HG03025 (cell line): ENCODE data around the gene SRSF10.

ENCODE experiments used
- ATAC-seq: cut with Tn5 transposase; IDR thresholded peaks from one replicate; pipeline ENCODE4 v1.9.1; 2021; ENCODE audit warnings: mild to moderate bottlenecking, moderate library complexity; ENCODE audit not compliant: unreplicated experiment, low FRiP score

The SRSF10 gene

DNA sequence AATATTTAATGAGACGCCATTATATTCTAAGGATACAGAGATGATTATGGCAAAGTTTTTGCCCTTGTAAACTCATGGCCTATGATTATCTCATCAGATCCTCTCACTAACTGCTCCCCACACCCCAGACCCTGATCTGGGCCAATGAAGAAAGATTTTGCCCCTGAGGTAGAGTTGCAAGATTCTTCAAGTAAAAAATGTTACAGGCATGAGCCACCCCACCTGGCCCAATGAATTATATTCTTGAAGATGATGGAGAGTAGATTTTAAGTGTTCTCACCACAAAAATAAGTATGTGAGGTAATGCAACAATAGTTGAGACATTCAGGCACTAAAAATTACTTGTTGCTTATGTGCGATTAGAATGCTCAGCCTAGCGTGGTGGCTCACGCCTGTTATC, 65.2 kb downstream of the SRSF10 start:
- no peak for ATAC-seq
